Small intestine (tissue), 7 donors: Measurements from ENCODE around the gene IPCEF1. TPM values are rescaled to one million over a fixed set of nuclear protein-coding genes. Genes with fewer than 3 reads are reported as not detected.

Experiments used
- DNase-seq, 2 donors: peaks; one replicate each; pipeline versions ENCODE4 v3.0.0 to v3.0.0-alpha.2; 2013
- FAIRE-seq: peaks from 2 replicates; lab custom pipeline; 2012; peaks lifted over from hg19 to GRCh38; lab: Jason Lieb, UNC
- H3K27ac ChIP-seq, 3 donors: one replicate each; pipeline ENCODE4 v1.5.1; 2013; ENCODE audit warnings: low read length in 2 of 3, mild to moderate bottlenecking in 2 of 3, control low read depth in 1 of 3, inconsistent platforms in 1 of 3, low read depth in 1 of 3, moderate library complexity in 1 of 3
- H3K27me3 ChIP-seq, 3 donors: one replicate each; pipeline ENCODE4 v1.6.1; 2013; ENCODE audit warnings: low read length in 3 of 3, inconsistent platforms in 1 of 3; ENCODE audit not compliant: control insufficient read depth in 3 of 3, insufficient read depth in 3 of 3
- H3K36me3 ChIP-seq, 3 donors: one replicate each; pipeline ENCODE4 v1.6.1; 2013; ENCODE audit warnings: low read length in 3 of 3, inconsistent platforms in 1 of 3, low read depth in 1 of 3, mild to moderate bottlenecking in 1 of 3, moderate library complexity in 1 of 3; ENCODE audit not compliant: control insufficient read depth in 3 of 3, insufficient read depth in 2 of 3
- H3K4me1 ChIP-seq, 3 donors: one replicate each; pipeline ENCODE4 v1.6.1; 2013; ENCODE audit warnings: low read length in 2 of 3, inconsistent platforms in 1 of 3, low read depth in 1 of 3, mild to moderate bottlenecking in 1 of 3, moderate library complexity in 1 of 3; ENCODE audit not compliant: control insufficient read depth in 3 of 3, insufficient read depth in 2 of 3
- H3K4me3 ChIP-seq, 3 donors: one replicate each; pipeline ENCODE4 v1.5.1; 2013; ENCODE audit warnings: low read length in 3 of 3, control low read depth in 1 of 3, inconsistent platforms in 1 of 3, low read depth in 1 of 3, mild to moderate bottlenecking in 1 of 3, moderate library complexity in 1 of 3
- H3K9me3 ChIP-seq, 2 donors: one replicate each; pipeline ENCODE4 v1.6.1; 2013; ENCODE audit warnings: low read depth in 1 of 2, low read length in 1 of 2; ENCODE audit not compliant: control insufficient read depth in 2 of 2, insufficient read depth in 1 of 2
- WGBS, 3 donors: extraction: QIAGEN DNeasy Blood & Tissue Kit; methylation state at CpG; one replicate each; pipeline ENCODE4 v1.1.7; 2013; 5-methylcytosine and 5-hydroxymethylcytosine counted together
- polyA plus RNA-seq, 4 donors: library from polyadenylated mRNA; stranded (reverse) in 3 of 4; unstranded in 1 of 4; fragments of 200-250 nt in 3 of 4; fragments of 120-200 nt in 1 of 4; gene quantifications; one replicate each; pipeline versions ENCODE4 v1.2.1 to v1.2.3, GENCODE V29; 2013
- donor health status: healthy with polysubstance abuse.
- donor health status: control.
- donor health status: control.
- donor health status: Bipolar disorder and iron deficiency.
- donor health status: healthy.

Gene IPCEF1
- polyA plus RNA-seq, 4 donors = 0.45 to 2.1 (median 0.79) TPM

DNA sequence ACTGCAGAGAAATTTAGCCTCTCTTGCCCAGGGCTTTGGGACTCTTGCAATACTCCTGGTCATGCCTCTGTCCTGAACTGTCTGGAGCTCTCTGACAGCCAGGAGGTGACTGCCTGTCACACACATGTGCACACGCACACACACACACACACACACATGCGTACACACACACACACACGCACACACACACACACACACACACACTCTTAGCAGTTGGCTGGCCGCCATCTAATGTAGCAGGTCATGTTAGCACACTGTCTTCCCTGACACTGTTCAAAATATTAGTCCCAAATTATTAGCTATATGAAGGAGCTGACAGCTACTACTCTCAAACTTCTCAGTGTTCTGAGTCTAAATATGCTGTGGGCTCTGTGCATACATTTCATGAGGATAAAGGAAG lies 60.9 kb downstream of the IPCEF1 start:
- H3K27ac ChIP-seq = no peak overlapping the region
- DNase-seq (no peak), FAIRE-seq (no peak)
- H3K36me3 ChIP-seq = no peaks in the 10 kb centered on the region
- no peaks in the 10 kb centered on the region for H3K9me3 ChIP-seq
- H3K27me3 ChIP-seq = no peaks in the 10 kb centered on the region
- H3K4me3 ChIP-seq = no peak overlapping the region
- no peaks in the 10 kb centered on the region for H3K4me1 ChIP-seq
- 64 to 79% (median 72%) methylated on average over 4 of the region's 4 CpGs for WGBS, 3 donors

DNA sequence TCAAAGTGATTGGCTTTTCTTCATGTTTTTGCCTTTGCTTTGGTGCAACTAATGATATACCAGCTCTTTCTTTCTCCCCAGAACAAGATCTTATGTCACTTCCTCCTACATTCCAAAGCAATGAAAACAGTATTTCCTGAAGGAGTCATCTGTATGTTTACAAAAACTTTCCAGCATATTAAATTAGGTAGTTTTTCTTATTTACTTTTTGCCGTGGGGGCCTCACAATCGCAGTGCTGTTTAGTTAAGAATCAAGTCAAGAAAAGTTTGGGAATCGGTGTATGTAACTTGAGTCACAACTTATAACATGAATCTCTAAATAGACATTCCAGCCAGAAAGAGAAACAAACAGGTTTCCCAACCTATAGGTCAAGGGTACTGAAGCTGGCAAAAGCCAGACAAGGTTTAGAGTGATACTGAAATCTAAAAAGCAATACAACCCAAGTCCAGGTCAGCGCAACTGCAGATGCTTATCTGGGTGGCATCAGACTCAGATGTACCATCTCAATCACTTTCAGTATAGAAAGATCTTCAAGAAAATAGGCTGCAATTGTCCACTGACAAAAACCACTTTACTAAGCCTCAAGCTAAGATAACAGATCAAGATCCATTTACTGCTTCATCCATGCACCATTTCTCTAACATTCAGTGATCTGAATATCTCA lies 63.6 kb downstream of the IPCEF1 start:
- FAIRE-seq (no peak), DNase-seq (no peak)
- H3K27me3 ChIP-seq = no peaks in the 10 kb centered on the region
- no peaks in the 10 kb centered on the region for H3K36me3 ChIP-seq
- no peak overlapping the region for H3K27ac ChIP-seq
- no peak overlapping the region for H3K4me3 ChIP-seq
- WGBS, 3 donors = 58 to 76% (median 69%) methylated on average over 4 of the region's 4 CpGs
- no peaks in the 10 kb centered on the region for H3K4me1 ChIP-seq
- H3K9me3 ChIP-seq = peaks cover 0 to 7% of the 10 kb centered on the region in 2 donors

DNA sequence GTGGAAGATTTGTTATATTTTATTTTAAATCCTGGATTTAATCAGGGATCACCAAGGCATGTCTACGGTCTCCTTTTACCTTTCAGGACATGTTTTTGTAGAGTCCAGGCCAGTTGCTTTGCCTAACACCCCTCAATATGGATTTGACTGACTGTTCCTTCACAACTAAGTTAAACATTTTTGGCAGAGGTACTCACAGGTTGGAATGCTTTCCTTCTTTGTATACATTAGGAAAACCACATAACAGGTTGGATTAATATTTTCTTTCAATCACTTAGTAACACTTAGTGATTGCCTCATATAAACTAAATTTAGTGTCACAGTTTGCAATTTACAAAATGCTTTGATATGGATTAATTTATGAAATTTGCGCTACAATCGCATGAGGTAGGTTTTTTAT lies 64.5 kb downstream of the IPCEF1 start:
- DNase-seq (no peak), FAIRE-seq (no peak)
- Histone ChIP-seq H3K27me3 (no peaks in the 10 kb centered on the region), H3K4me3 (no peak overlapping the region), H3K4me1 (no peaks in the 10 kb centered on the region), H3K9me3 (peaks cover 0 to 7% of the 10 kb centered on the region in 2 donors), H3K27ac (no peak overlapping the region), H3K36me3 (no peaks in the 10 kb centered on the region)
- 63 to 75% (median 67%) methylated on average over 3 of the region's 3 CpGs for WGBS, 3 donors

DNA sequence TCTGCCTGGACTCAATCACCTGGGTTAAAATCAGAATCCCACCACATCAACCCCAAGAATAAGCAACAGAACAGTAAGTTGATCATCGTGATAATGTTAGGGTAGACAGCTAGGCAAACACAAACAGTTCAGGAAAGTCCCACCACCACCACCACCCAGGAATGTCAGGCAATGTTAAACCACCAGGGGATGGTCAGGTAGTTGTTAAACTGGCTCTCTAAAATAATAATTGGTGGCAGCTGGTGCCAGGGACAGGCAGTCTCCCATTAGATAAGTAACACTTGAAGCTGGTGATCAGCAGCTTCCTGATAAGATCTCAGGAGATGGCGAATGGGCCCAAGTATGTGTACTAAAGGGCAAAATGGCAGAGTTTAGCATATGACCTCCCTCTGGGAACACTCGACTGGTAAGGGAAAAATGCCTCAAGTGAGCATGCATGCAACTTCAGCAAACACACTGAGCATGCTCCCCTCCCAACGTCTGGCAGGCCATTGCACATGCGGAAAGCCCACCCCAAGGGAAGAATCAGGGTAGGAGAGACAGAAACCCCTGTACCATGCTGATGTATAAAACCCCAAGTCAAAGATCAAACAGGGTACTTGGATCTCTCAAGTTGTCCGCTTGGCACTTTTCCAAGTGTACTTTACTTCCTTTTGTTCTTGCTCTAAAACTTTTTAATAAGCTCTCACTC lies 66.6 kb downstream of the IPCEF1 start:
- DNase-seq (no peak), FAIRE-seq (no peak)
- Histone ChIP-seq H3K4me3 (no peak overlapping the region), H3K27me3 (no peaks in the 10 kb centered on the region), H3K27ac (no peak overlapping the region), H3K4me1 (no peaks in the 10 kb centered on the region), H3K9me3 (peaks cover 0 to 7% of the 10 kb centered on the region in 2 donors), H3K36me3 (no peaks in the 10 kb centered on the region)
- WGBS, 3 donors = 83 to 90% (median 85%) methylated on average over 6 of the region's 6 CpGs

DNA sequence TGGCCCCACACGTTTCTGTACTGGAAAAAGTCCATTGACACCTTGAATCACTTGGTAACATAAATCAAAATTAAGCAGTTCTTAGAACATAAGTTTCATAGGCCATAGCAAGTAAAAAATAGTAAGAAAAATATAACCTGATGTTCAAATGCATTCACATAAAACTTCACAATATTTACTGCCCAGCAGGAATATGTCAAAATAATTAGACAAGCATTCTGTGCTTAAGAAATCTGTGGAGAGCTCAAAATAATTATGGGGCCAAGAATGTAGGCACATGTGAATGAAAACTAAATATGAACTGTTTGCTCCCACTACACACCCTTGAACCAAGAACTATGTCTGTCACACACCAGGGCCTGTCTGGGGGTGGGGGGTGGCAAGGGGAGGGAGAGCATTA lies 70.8 kb downstream of the IPCEF1 start:
- H3K4me1 ChIP-seq = no peaks in the 10 kb centered on the region
- H3K4me3 ChIP-seq = no peak overlapping the region
- FAIRE-seq = no peak
- WGBS, 3 donors = 63 to 73% (median 67%) methylated on average over 1 of the region's 1 CpG
- H3K36me3 ChIP-seq = no peaks in the 10 kb centered on the region
- DNase-seq = no peak
- peaks cover 0 to 12% of the 10 kb centered on the region in 2 donors for H3K9me3 ChIP-seq
- H3K27ac ChIP-seq = no peak overlapping the region
- H3K27me3 ChIP-seq = no peaks in the 10 kb centered on the region

DNA sequence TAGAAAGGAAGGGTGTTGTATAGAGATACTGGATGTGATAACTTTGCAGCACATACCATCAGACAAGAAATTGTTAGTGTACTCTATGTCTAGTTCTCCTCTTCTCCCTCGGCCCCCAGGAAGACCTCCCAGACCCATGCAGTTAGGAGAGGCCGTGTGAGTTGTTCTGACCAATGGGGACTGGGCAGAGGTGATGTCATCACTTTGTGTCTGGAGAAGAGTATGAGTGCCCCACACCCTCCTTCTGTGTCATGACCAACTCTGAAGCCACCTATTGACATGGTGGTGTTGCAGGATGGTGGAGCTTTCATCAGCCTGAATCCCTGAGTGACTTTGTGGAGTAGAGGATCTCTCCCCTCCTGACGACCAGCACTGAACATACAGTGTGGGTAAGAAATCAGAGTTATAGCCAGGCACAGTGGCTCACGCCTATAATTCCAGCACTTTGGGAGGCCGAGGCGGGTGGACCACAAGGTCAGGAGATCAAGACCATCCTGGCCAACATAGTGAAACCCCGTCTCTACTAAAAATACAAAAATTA lies 72.2 kb downstream of the IPCEF1 start:
- Histone ChIP-seq H3K9me3 (peaks cover 0 to 5% of the 10 kb centered on the region in 2 donors), H3K4me1 (no peaks in the 10 kb centered on the region), H3K27me3 (no peaks in the 10 kb centered on the region), H3K36me3 (no peaks in the 10 kb centered on the region), H3K27ac (no peak overlapping the region), H3K4me3 (no peak overlapping the region)
- no peak for DNase-seq
- no peak for FAIRE-seq
- WGBS, 3 donors = 93 to 95% (median 94%) methylated on average over 7 of the region's 7 CpGs

DNA sequence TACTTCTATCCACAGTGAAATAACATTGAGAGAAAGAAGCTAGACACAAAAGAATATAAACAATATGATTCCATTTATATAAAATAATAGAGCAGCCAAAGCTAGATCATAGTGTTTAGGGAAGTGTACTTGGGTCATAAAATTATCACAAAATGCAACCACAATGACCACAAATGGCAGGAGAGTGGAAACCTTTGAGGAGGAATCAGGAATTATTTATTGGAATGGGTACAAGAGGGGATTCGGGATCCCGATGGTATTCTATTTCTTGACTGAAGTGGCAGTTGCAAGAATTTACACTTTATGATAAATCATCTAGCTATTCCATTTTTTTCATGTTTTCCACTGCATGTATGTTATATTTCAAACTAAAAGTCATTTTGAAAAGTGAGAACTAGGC lies 76.1 kb downstream of the IPCEF1 start:
- no peaks in the 10 kb centered on the region for H3K4me1 ChIP-seq
- H3K27me3 ChIP-seq = no peaks in the 10 kb centered on the region
- no peak overlapping the region for H3K4me3 ChIP-seq
- H3K9me3 ChIP-seq = peaks cover 0 to 5% of the 10 kb centered on the region in 2 donors
- DNase-seq = no peak
- WGBS, 3 donors = 66 to 91% (median 78%) methylated on average over 2 of the region's 2 CpGs
- no peak for FAIRE-seq
- no peak overlapping the region for H3K27ac ChIP-seq
- H3K36me3 ChIP-seq = no peaks in the 10 kb centered on the region

DNA sequence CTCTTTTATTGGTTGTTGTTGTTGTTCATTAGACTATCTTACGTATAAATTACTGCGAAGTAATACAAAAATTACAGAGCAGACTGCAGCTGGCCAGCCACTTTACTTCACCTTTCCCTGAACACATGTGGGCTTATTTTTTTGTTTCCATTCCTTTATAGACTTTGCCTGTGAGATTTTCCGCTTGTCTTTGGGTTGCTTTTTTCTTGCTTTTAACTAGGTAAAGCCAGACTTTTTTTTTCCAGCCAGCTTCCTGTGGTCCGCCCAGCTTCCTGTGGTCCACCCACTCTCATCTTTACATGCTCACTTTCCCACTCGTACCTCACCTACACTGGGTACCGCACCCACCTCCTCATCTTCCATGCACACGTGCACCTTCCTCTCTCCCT lies 79.0 kb downstream of the IPCEF1 start:
- no peak overlapping the region for H3K27ac ChIP-seq
- H3K4me1 ChIP-seq = no peaks in the 10 kb centered on the region
- DNase-seq (no peak), FAIRE-seq (no peak)
- H3K9me3 ChIP-seq = no peaks in the 10 kb centered on the region
- 53 to 72% (median 55%) methylated on average over 7 of the region's 7 CpGs for WGBS, 3 donors
- no peak overlapping the region for H3K4me3 ChIP-seq
- H3K36me3 ChIP-seq = no peaks in the 10 kb centered on the region
- H3K27me3 ChIP-seq = no peaks in the 10 kb centered on the region
